ENCODE data around the gene SLC1A4. TPM values are rescaled to one million over a fixed set of nuclear protein-coding genes. Genes with fewer than 3 reads are reported as not detected.
"Not testable (repeated sequence)": the region's sequence is repeated elsewhere in the genome, so short reads cannot be mapped to it uniquely, and the experiment has no call there.

Gene SLC1A4
- total and polyA plus RNA-seq, 4 donors, result 3.4 to 23.4 (median 9.6) TPM

GRCh38 chr2:64967601-64968000 is 21.6 kb upstream of the SLC1A4 start:
- H3K27ac ChIP-seq (ENCODE audit: low read depth in 1 of 2, low read length in 2 of 2), result no peak overlapping the region
- H3K4me1 ChIP-seq (ENCODE audit: control insufficient read depth in 4 of 4, insufficient read depth in 4 of 4, low read length in 3 of 4), result peaks cover 4 to 24% (median 18%) of the 10 kb centered on the region in 4 donors
- WGBS, result 91% methylated on average over 4 of the region's 4 CpGs
- no peaks in the 10 kb centered on the region for H3K36me3 ChIP-seq (ENCODE audit: control insufficient read depth in 4 of 4, insufficient read depth in 3 of 4, low read depth in 1 of 4, low read length in 3 of 4)
- no peaks in the 10 kb centered on the region for H3K27me3 ChIP-seq (ENCODE audit: control insufficient read depth in 4 of 4, insufficient read depth in 4 of 4, low read length in 3 of 4)
- H3K4me3 ChIP-seq (ENCODE audit: low read depth in 1 of 3, low read length in 3 of 3), result no peak overlapping the region
- H3K9me3 ChIP-seq (ENCODE audit: control insufficient read depth in 4 of 4, low read length in 3 of 4), result no peaks in the 10 kb centered on the region
- TF ChIP-seq RXRA (IDR thresholded peaks at IDR 0.05), result no peak
- no peak for TF ChIP-seq RAD21 (IDR thresholded peaks at IDR 0.05)
- no peak for TF ChIP-seq HNF4A (conservative IDR thresholded peaks at IDR 0.05)
- TF ChIP-seq REST (IDR thresholded peaks at IDR 0.05), result no peak
- TF ChIP-seq ATF3 (IDR thresholded peaks at IDR 0.05), result no peak
- TF ChIP-seq MAX (IDR thresholded peaks at IDR 0.05), result no peak
- no peak for TF ChIP-seq EGR1 (IDR thresholded peaks at IDR 0.05; ENCODE audit: low read depth in 2 of 2)
- TF ChIP-seq ZBTB33 (IDR thresholded peaks at IDR 0.05), result no peak
- no peak for TF ChIP-seq HNF4G (IDR thresholded peaks at IDR 0.05)
- no peak for TF ChIP-seq NR2F2 (IDR thresholded peaks at IDR 0.05)
- TF ChIP-seq JUND (IDR thresholded peaks at IDR 0.05), result no peak
- no peak for TF ChIP-seq YY1 (IDR thresholded peaks at IDR 0.05)
- TF ChIP-seq TAF1 (conservative IDR thresholded peaks at IDR 0.05), result no peak
- TF ChIP-seq GABPA (IDR thresholded peaks at IDR 0.05 in 1 of 2, conservative IDR thresholded peaks at IDR 0.05 in 1 of 2), result no peak
- H3K9ac ChIP-seq (ENCODE audit: low read depth in 1 of 2, low read length in 2 of 2), result no peak overlapping the region
- DNase-seq (ENCODE audit: low spot score), result no peak

- H3K4me3 ChIP-seq (ENCODE audit: low read depth in 1 of 3, low read length in 3 of 3); H3K27ac ChIP-seq (ENCODE audit: low read depth in 1 of 2, low read length in 2 of 2); H3K36me3 ChIP-seq (ENCODE audit: control insufficient read depth in 4 of 4, insufficient read depth in 3 of 4, low read depth in 1 of 4, low read length in 3 of 4); H3K9me3 ChIP-seq (ENCODE audit: control insufficient read depth in 4 of 4, low read length in 3 of 4); H3K27me3 ChIP-seq (ENCODE audit: control insufficient read depth in 4 of 4, insufficient read depth in 4 of 4, low read length in 3 of 4); H3K9ac ChIP-seq (ENCODE audit: low read depth in 1 of 2, low read length in 2 of 2); DNase-seq (ENCODE audit: low spot score): not testable (repeated sequence)
- 97% methylated on average over 25 of the region's 25 CpGs for WGBS
- peaks cover 4 to 24% (median 18%) of the 10 kb centered on the region in 4 donors for H3K4me1 ChIP-seq (ENCODE audit: control insufficient read depth in 4 of 4, insufficient read depth in 4 of 4, low read length in 3 of 4)
Measured at GRCh38 chr2:64969086-64969485, 20.1 kb upstream of the SLC1A4 start.

All from liver (tissue), 9 donors.